ENCODE results near the gene TRUB2.

Gene TRUB2

GRCh38 chr9:128271112-128271511 lies 51.1 kb downstream of the TRUB2 start:
- DNase-seq (ENCODE audit: low spot score) (no peak), FAIRE-seq (no peak)

- no peak for FAIRE-seq
- DNase-seq (ENCODE audit: low spot score): no peak
These were observed 55.2 kb downstream of the TRUB2 start for GRCh38 chr9:128266868-128267590.

DNA sequence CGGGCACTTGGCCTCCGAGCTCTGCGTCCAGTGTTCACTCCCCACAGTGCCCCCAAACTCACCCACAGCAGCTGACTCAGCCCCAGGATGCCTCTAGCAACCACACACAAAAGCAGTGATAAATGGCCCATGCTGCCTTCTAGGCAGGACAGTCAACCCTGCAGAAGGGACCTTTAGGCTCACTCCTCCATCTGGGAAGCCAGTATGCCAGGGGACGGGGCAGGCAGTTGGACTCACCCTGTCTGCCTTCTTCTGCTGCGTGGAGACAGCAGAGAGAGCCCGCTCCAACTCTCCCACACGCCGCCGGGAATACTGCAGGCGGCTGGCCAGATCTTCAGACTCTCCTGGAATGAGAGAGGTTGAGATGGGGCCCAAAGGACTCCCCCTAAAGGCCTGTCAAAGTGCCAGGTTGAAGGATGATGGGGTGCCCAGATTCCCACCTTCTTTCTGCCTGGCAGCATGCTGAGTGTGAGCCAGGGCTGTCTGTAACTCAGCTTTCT lies 56.8 kb downstream of the TRUB2 start:
- DNase-seq (ENCODE audit: low spot score) (no peak), FAIRE-seq (no peak)

- DNase-seq (ENCODE audit: low spot score) (no peak), FAIRE-seq (no peak)
These were observed 59.6 kb downstream of the TRUB2 start for GRCh38 chr9:128262687-128263086.

DNA sequence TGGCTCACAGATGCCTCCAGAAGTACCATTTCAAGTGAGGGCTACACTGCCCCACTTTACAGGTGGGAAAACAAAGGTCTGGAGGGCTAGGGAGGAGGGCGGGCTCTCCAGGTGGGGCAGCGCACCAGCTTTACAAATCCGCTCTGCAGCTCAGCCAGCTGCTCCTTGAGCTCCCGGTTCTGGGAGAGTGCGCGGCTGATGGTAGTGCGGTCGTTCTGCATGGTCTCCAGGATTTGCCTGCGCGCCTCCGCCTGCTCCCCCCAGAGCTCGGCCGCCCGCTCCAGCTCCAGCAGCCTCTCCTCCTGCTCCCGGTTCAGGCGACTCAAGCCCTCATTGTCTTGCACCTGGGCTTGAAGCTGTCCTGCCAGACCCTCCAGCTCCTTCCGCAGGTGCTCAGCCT lies 61.9 kb downstream of the TRUB2 start:
- FAIRE-seq: no peak
- DNase-seq (ENCODE audit: low spot score): no peak

- no peak for FAIRE-seq
- DNase-seq (ENCODE audit: low spot score): no peak
These were observed 63.1 kb downstream of the TRUB2 start for GRCh38 chr9:128259156-128259555.

DNA sequence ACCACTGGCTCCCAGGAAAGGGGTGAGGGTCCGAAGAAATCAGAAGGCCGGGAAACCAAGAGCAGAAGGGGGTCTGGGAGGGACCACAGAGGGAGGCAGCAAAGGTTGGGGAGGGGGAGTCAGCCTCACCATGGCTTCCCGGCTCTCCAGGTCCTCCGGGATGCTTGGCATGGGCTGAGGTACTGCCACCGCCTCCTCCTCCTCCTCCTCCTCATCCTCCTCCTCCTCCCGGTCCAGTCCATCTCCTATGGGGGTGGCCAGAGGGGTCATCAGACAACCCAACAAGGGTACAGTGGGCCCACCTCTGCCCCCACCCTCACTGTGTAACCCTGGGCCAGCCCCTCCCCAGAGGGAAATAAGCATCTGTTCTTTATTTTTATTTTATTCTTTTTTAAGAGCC lies 63.9 kb downstream of the TRUB2 start:
- DNase-seq (ENCODE audit: low spot score) (no peak), FAIRE-seq (no peak)

- FAIRE-seq: no peak
- DNase-seq (ENCODE audit: low spot score): no peak
These were observed 64.3 kb downstream of the TRUB2 start for GRCh38 chr9:128257907-128258306.

GRCh38 chr9:128257086-128257825 lies 65.0 kb downstream of the TRUB2 start:
- FAIRE-seq (no peak), DNase-seq (ENCODE audit: low spot score) (no peak)
